Measurements from ENCODE around the gene DSCAM.

DNA sequence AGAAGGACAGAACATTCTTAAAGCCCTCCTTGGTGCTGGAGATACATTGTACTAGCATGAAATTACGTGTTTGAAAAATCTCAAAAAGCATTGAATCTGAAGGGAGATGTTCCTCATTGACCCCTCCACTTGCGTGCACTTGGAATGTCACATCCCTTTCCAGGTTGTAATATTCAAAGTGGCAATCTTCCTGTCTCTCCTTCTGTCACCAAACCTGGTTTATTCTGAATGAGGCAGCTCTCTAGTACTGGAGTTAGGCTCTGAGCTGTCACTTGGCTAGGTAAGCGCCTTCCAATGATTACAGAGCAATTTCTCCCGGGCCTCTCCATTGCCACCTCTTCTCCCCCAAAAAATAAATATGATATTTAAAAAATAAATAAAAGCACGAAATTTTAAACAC lies 855 bp downstream of the DSCAM start:
- TF ChIP-seq, protein P1, sequence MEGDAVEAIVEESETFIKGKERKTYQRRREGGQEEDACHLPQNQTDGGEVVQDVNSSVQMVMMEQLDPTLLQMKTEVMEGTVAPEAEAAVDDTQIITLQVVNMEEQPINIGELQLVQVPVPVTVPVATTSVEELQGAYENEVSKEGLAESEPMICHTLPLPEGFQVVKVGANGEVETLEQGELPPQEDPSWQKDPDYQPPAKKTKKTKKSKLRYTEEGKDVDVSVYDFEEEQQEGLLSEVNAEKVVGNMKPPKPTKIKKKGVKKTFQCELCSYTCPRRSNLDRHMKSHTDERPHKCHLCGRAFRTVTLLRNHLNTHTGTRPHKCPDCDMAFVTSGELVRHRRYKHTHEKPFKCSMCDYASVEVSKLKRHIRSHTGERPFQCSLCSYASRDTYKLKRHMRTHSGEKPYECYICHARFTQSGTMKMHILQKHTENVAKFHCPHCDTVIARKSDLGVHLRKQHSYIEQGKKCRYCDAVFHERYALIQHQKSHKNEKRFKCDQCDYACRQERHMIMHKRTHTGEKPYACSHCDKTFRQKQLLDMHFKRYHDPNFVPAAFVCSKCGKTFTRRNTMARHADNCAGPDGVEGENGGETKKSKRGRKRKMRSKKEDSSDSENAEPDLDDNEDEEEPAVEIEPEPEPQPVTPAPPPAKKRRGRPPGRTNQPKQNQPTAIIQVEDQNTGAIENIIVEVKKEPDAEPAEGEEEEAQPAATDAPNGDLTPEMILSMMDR (conservative IDR thresholded peaks at IDR 0.05 in 1 of 2, IDR thresholded peaks at IDR 0.05 in 1 of 2; ENCODE audit: low read depth in 1 of 2, low read length in 2 of 2): no peak
- no peak for TF ChIP-seq EZH2 (IDR thresholded peaks at IDR 0.05; ENCODE audit: low read length, missing control alignments)
